GM23338 (cell line): ENCODE results near the gene PLEKHG5. TPM values are rescaled to one million over a fixed set of nuclear protein-coding genes. Genes with fewer than 3 reads are reported as not detected.

Experiments used
- ATAC-seq: fragments of 200-7000 bp; cut with Tn5 transposase; 3 replicates; pipeline ENCODE4 v1.9.1; 2020
- DNase-seq: peaks from one replicate; pipeline ENCODE4 v3.0.0-alpha.2; 2015; ENCODE audit warnings: low spot score
- H2AFZ ChIP-seq: fragments of 200-600 bp; sonication (generic); 2 replicates; pipeline ENCODE4 v1.8.0; 2016; ENCODE audit warnings: antibody characterized with exemption, mild to moderate bottlenecking, moderate library complexity
- H3F3A ChIP-seq: fragments of 200-600 bp; sonication (generic); replicated peaks from 2 replicates; pipeline ENCODE4 v1.8.0; 2017; ENCODE audit warnings: antibody characterized with exemption, mixed run types, low read depth
- H3K27ac ChIP-seq: fragments of 200-600 bp; sonication (generic); 2 replicates; pipeline ENCODE4 v1.6.1; 2016; ENCODE audit warnings: low read depth
- H3K27me3 ChIP-seq: fragments of 200-600 bp; sonication (generic); 2 replicates; pipeline ENCODE4 v1.8.0; 2016; ENCODE audit warnings: mild to moderate bottlenecking, mixed run types, moderate library complexity; ENCODE audit not compliant: insufficient read depth
- H3K36me3 ChIP-seq: fragments of 200-600 bp; sonication (generic); 2 replicates; pipeline ENCODE4 v1.8.0; 2016; ENCODE audit warnings: mild to moderate bottlenecking; ENCODE audit not compliant: insufficient read depth
- H3K4me1 ChIP-seq: fragments of 200-600 bp; sonication (generic); 2 replicates; pipeline ENCODE4 v1.8.0; 2016; ENCODE audit warnings: mild to moderate bottlenecking, moderate library complexity; ENCODE audit not compliant: insufficient read depth
- H3K4me2 ChIP-seq: fragments of 200-600 bp; sonication (generic); 2 replicates; pipeline ENCODE4 v1.7.1; 2017; ENCODE audit warnings: mixed run types
- H3K4me3 ChIP-seq: fragments of 200-600 bp; sonication (generic); 2 replicates; pipeline ENCODE4 v1.6.1; 2016; ENCODE audit warnings: mixed run types
- H3K79me2 ChIP-seq: fragments of 200-600 bp; sonication (generic); replicated peaks from 2 replicates; pipeline ENCODE4 v1.8.0; 2017; ENCODE audit warnings: mild to moderate bottlenecking; ENCODE audit not compliant: insufficient read depth
- H3K9me2 ChIP-seq: fragments of 200-600 bp; sonication (generic); 2 replicates; pipeline ENCODE4 v1.8.0; 2017; ENCODE audit not compliant: insufficient read depth
- H4K20me1 ChIP-seq: fragments of 200-600 bp; sonication (generic); replicated peaks from 2 replicates; pipeline ENCODE4 v1.8.0; 2017; ENCODE audit warnings: mild to moderate bottlenecking; ENCODE audit not compliant: insufficient read depth
- H3K27ac Mint-ChIP-seq: 2 replicates; pipeline ENCODE4 v1.8.0; 2020; ENCODE audit warnings: inconsistent platforms, mild to moderate bottlenecking, moderate library complexity, mixed read lengths
- H3K27me3 Mint-ChIP-seq: 3 replicates; pipeline ENCODE4 v1.8.0; 2022; ENCODE audit warnings: low read depth, mild to moderate bottlenecking, moderate library complexity, mixed read lengths, inconsistent platforms; ENCODE audit not compliant: insufficient read depth, poor library complexity
- H3K36me3 Mint-ChIP-seq: 3 replicates; pipeline ENCODE4 v1.8.0; 2021; ENCODE audit warnings: low read depth, mild to moderate bottlenecking, inconsistent platforms, moderate library complexity, mixed read lengths
- H3K4me1 Mint-ChIP-seq: 3 replicates; pipeline ENCODE4 v1.8.0; 2020; ENCODE audit warnings: mild to moderate bottlenecking, inconsistent platforms, mixed read lengths
- H3K4me3 Mint-ChIP-seq: 3 replicates; pipeline ENCODE4 v1.8.0; 2021; ENCODE audit warnings: moderate library complexity, mild to moderate bottlenecking, inconsistent platforms, mixed read lengths
- H3K9me3 Mint-ChIP-seq: 3 replicates; pipeline ENCODE4 v1.8.0; 2020; ENCODE audit warnings: moderate library complexity, mild to moderate bottlenecking, inconsistent platforms, mixed read lengths
- CREB1 ChIP-seq: fragments of 250-450 bp; sonication (Bioruptor Pico); IDR thresholded peaks from 2 replicates; pipeline ENCODE4 v1.5.0; 2020; ENCODE audit warnings: low read depth, mild to moderate bottlenecking, moderate library complexity
- CTCF ChIP-seq, 2 experiments: fragments of 200-600 bp in 1 of 2; sonication (generic) in 1 of 2; conservative IDR thresholded peaks; 2 replicates each; pipeline versions ENCODE4 v1.5.1 to v1.6.1; 2016 to 2017; ENCODE audit warnings: antibody characterized with exemption in 2 of 2, low read depth in 2 of 2, mild to moderate bottlenecking in 2 of 2, moderate library complexity in 1 of 2
- EZH2 ChIP-seq: fragments of 200-600 bp; sonication (generic); IDR thresholded peaks from one replicate; pipeline ENCODE4 v1.8.0; 2017; ENCODE audit warnings: antibody characterized with exemption, mild to moderate bottlenecking, low read depth; ENCODE audit not compliant: unreplicated experiment
- POLR2AphosphoS5 ChIP-seq: IDR thresholded peaks from 2 replicates; pipeline ENCODE4 v1.6.1; 2016; ENCODE audit warnings: antibody characterized with exemption, low read depth
- STAT1 ChIP-seq: IDR thresholded peaks from one replicate; pipeline ENCODE4 v1.6.1; 2016; ENCODE audit warnings: antibody characterized with exemption; ENCODE audit not compliant: unreplicated experiment
- ZNF462 ChIP-seq: fragments of 250-450 bp; sonication (Bioruptor Pico); IDR thresholded peaks from 2 replicates; pipeline ENCODE4 v1.5.0; 2020; ENCODE audit warnings: mild to moderate bottlenecking, moderate library complexity
- polyA plus RNA-seq: library from polyadenylated mRNA; unstranded; fragments of >200 nt; fragmentation: Nextera tagmentation; extraction: Ambion mirVana; gene quantifications from 2 replicates; pipeline ENCODE4 v1.2.1, GENCODE V29; 2016
- total RNA-seq: library from RNA; depleted of rRNA; stranded (reverse); fragments of >200 nt; shearing (Covaris generic); gene quantifications from 2 replicates; pipeline ENCODE4 v1.2.3, GENCODE V29; 2014

PLEKHG5 gene
- total and polyA plus RNA-seq, 2 experiments from 2014 or later, result 9.0 to 26.4 TPM

- no peak for TF ChIP-seq ZNF462 (CRISPR knock-in tag)
- no peak for TF ChIP-seq STAT1
- TF ChIP-seq POLR2AphosphoS5, result no peak
- no peak for TF ChIP-seq EZH2
- TF ChIP-seq CTCF (conservative IDR thresholded peaks at IDR 0.05; ENCODE audit: low read depth in 2 of 2), result no peak
- no peak for TF ChIP-seq CREB1
- Mint-ChIP-seq H3K4me1 (peaks cover 37% of the 10 kb centered on the region), H3K36me3 (no peaks in the 10 kb centered on the region), H3K27me3 (peaks cover 23% of the 10 kb centered on the region), H3K4me3 (no peak overlapping the region), H3K9me3 (no peaks in the 10 kb centered on the region), H3K27ac (no peak overlapping the region)
- no peak overlapping the region for H2AFZ ChIP-seq
- no peaks in the 10 kb centered on the region for H3K79me2 ChIP-seq
- H3K4me3 ChIP-seq, result no peak overlapping the region
- ATAC-seq (no peak), DNase-seq (no peak)
- H3K4me1 ChIP-seq, result peaks cover 16% of the 10 kb centered on the region
- H3K27me3 ChIP-seq, result peaks cover 6% of the 10 kb centered on the region; the same call in 1 of the 2 replicates
- no peaks in the 10 kb centered on the region; the same call in 1 of the 2 replicates for H4K20me1 ChIP-seq
- H3K36me3 ChIP-seq, result no peaks in the 10 kb centered on the region
- H3K27ac ChIP-seq, result no peak overlapping the region
- peaks cover 15% of the 10 kb centered on the region for H3F3A ChIP-seq
- H3K4me2 ChIP-seq, result no peak overlapping the region
- no peaks in the 10 kb centered on the region for H3K9me2 ChIP-seq
Observed at GRCh38 chr1:6488602-6489382, 2.7 kb downstream of the PLEKHG5 start.
